Lower lobe of right lung (tissue), 2 donors: Measurements from ENCODE around the gene CSNK2A3. TPM values are rescaled to one million over a fixed set of nuclear protein-coding genes. Genes with fewer than 3 reads are reported as not detected.

Experiments
- ATAC-seq, 2 donors: fragments of 200-7000 bp; cut with Tn5 transposase; one replicate each; pipeline ENCODE4 v1.9.1; 2020 to 2022; ENCODE audit warnings: mild to moderate bottlenecking in 2 of 2, moderate library complexity in 2 of 2
- DNase-seq: peaks from one replicate; pipeline ENCODE4 v3.0.0-alpha.2; 2020
- H3K27ac ChIP-seq: fragments of 200-600 bp; one replicate; pipeline ENCODE4 v1.8.0; 2022
- H3K27me3 ChIP-seq: fragments of 200-600 bp; one replicate; pipeline ENCODE4 v1.8.0; 2022; ENCODE audit warnings: low read depth
- H3K36me3 ChIP-seq: fragments of 200-600 bp; one replicate; pipeline ENCODE4 v1.8.0; 2022; ENCODE audit warnings: mild to moderate bottlenecking
- H3K4me1 ChIP-seq: fragments of 200-600 bp; one replicate; pipeline ENCODE4 v1.8.0; 2022
- H3K4me3 ChIP-seq: fragments of 200-600 bp; one replicate; pipeline ENCODE4 v1.8.0; 2022; ENCODE audit warnings: mild to moderate bottlenecking
- H3K9me3 ChIP-seq: fragments of 200-600 bp; one replicate; pipeline ENCODE4 v1.8.0; 2022
- CTCF ChIP-seq: fragments of 200-600 bp; IDR thresholded peaks from one replicate; pipeline ENCODE4 v1.8.0; 2022; ENCODE audit warnings: antibody characterized with exemption, mild to moderate bottlenecking
- intact Hi-C: fragments of 100-400 bp; cut with DNase I; formaldehyde crosslinking; loops from one replicate; pipeline ENCODE4 v1.11.0; 2022
- total RNA-seq: library from RNA; stranded (reverse); fragmentation: NEBNext Ultra II Directional; extraction: Animal tissue kit (Norgen Biotek cat#: 25700); gene quantifications from one replicate; pipeline ENCODE4 v1.2.1, GENCODE V29; 2021
- donor health status: DM: no; HTN: yes; CAD: no; lungs with severe emphysema.

Gene CSNK2A3
- total RNA-seq, 1 donor from 2014 or later = 2.6 TPM

GRCh38 chr11:11351042-11351586, 1.9 kb downstream of the CSNK2A3 start:
- no peak overlapping the region for H3K4me3 ChIP-seq
- ATAC-seq (no peak), DNase-seq (no peak)
- no peaks in the 10 kb centered on the region for H3K27me3 ChIP-seq
- no peaks in the 10 kb centered on the region for H3K36me3 ChIP-seq
- H3K27ac ChIP-seq = no peak overlapping the region
- no peaks in the 10 kb centered on the region for H3K9me3 ChIP-seq
- H3K4me1 ChIP-seq = peaks cover 40% of the 10 kb centered on the region
- intact Hi-C loops = no loop called here
- no peak for TF ChIP-seq CTCF

DNA sequence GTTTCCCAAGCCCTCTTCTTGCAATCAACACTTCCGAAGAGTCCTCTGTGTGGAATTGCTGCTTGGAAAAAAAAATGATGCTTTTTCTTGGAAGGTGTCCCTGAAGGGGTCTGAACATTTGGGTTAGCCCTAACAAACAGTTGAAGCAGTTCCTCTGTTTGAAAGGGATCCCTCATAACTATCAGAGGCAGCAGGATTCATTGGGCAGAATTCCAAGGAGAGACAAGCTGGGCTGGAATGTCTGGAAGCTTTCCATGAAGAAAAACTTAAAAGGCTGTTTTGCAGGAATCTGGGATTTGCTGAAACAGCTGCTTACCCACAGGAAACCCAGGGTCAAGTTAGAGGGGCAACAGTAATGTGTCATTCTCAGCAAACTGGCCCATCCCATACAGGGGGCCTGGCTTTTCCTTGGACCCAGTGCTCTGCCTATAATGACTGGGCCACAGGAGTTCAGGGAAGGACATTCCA, 3.1 kb downstream of the CSNK2A3 start:
- no peaks in the 10 kb centered on the region for H3K36me3 ChIP-seq
- no peak overlapping the region for H3K27ac ChIP-seq
- intact Hi-C loops = no loop called here
- DNase-seq (no peak), ATAC-seq (peak; percentile 6 to 48)
- H3K9me3 ChIP-seq = no peaks in the 10 kb centered on the region
- no peak overlapping the region for H3K4me3 ChIP-seq
- peaks cover 40% of the 10 kb centered on the region for H3K4me1 ChIP-seq
- TF ChIP-seq CTCF = no peak
- H3K27me3 ChIP-seq = no peaks in the 10 kb centered on the region

- H3K4me1 ChIP-seq = peaks cover 40% of the 10 kb centered on the region
- no peaks in the 10 kb centered on the region for H3K27me3 ChIP-seq
- H3K36me3 ChIP-seq = no peaks in the 10 kb centered on the region
- no peak for DNase-seq
- intact Hi-C loops = no loop called here
- no peak overlapping the region for H3K4me3 ChIP-seq
- no peak overlapping the region for H3K27ac ChIP-seq
- no peak for TF ChIP-seq CTCF
- ATAC-seq = no peak
- no peaks in the 10 kb centered on the region for H3K9me3 ChIP-seq
Measured at GRCh38 chr11:11349106-11349825, 3.8 kb downstream of the CSNK2A3 start.

DNA sequence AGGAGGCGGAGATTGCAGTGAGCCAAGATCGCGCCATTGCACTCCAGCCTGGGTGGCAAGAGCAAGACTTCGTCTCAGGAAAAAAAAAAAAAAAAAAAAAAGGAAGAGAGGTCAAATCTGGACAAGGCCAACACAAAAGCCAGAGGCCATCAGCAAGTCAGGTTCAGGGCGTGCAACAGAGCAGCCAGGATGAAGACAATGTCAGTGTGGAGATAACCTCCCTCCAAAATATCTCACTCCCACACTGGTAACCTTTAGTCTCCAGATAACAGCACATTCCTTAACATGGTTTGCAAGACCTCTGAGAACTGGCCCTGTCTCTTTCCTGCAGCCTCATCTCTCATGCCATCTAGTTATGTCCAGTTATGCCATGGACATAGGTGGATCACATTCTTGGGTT, 4.7 kb downstream of the CSNK2A3 start:
- Histone ChIP-seq H3K27me3 (no peaks in the 10 kb centered on the region), H3K4me3 (no peak overlapping the region), H3K4me1 (peaks cover 40% of the 10 kb centered on the region), H3K36me3 (no peaks in the 10 kb centered on the region), H3K9me3 (no peaks in the 10 kb centered on the region), H3K27ac (no peak overlapping the region)
- intact Hi-C loops = no loop called here
- ATAC-seq (no peak), DNase-seq (no peak)
- no peak for TF ChIP-seq CTCF

GRCh38 chr11:11347592-11347991, 5.5 kb downstream of the CSNK2A3 start:
- DNase-seq (no peak), ATAC-seq (no peak)
- no peaks in the 10 kb centered on the region for H3K27me3 ChIP-seq
- H3K36me3 ChIP-seq = no peaks in the 10 kb centered on the region
- peaks cover 40% of the 10 kb centered on the region for H3K4me1 ChIP-seq
- no peak overlapping the region for H3K27ac ChIP-seq
- intact Hi-C loops = no loop called here
- H3K4me3 ChIP-seq = no peak overlapping the region
- no peak for TF ChIP-seq CTCF
- no peaks in the 10 kb centered on the region for H3K9me3 ChIP-seq
